Measurements from ENCODE around the gene CCNL1.
"Not testable (repeated sequence)": the region's sequence is repeated elsewhere in the genome, so short reads cannot be mapped to it uniquely, and the experiment has no call there.

The CCNL1 gene

DNA sequence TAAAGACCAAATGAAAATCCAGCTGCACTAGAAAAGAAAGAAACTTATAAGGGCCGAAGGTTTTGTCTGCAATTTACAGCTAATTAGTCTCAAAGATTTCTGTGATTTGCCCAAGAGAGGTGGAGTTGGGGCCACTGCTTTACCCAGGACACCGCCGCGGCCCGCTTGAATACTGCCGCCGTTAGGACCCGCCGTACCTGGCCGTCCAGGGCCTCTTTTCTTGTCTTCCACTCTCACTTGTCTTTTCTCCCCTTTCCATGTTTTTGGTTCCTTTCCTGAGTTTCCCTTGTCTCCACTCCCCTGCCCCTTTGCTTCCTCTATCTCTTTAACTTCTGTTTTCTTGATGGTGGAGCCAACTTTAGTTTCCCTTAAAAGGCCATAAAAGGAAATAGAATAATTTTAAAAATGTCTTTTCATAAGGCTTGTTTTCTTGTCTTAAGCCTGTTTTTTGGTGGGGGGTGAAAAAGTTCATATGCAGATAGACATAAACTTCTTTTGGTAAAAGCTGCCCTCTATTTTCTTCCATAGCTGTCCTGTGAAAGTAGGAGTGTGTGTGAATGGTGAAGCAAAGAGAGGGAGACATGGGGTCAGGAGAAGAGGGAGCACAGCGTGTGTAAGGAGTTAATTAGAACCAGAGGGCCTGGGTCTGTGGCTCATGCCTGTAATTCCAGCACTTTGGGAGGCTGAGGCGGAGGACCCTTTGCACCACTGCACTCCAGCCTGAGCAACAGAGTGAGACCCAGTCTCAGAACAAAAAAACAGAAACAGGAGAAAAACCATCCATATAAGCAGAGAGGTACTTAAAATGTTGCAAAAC is 16.0 kb upstream of the CCNL1 start:
- TF ChIP-seq, protein P1, sequence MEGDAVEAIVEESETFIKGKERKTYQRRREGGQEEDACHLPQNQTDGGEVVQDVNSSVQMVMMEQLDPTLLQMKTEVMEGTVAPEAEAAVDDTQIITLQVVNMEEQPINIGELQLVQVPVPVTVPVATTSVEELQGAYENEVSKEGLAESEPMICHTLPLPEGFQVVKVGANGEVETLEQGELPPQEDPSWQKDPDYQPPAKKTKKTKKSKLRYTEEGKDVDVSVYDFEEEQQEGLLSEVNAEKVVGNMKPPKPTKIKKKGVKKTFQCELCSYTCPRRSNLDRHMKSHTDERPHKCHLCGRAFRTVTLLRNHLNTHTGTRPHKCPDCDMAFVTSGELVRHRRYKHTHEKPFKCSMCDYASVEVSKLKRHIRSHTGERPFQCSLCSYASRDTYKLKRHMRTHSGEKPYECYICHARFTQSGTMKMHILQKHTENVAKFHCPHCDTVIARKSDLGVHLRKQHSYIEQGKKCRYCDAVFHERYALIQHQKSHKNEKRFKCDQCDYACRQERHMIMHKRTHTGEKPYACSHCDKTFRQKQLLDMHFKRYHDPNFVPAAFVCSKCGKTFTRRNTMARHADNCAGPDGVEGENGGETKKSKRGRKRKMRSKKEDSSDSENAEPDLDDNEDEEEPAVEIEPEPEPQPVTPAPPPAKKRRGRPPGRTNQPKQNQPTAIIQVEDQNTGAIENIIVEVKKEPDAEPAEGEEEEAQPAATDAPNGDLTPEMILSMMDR (IDR thresholded peaks at IDR 0.05): no peak
- DNase-seq (ENCODE audit: low spot score): peak; percentile 78
- H3K4me3 ChIP-seq: peak overlapping the region; percentile 73

DNA sequence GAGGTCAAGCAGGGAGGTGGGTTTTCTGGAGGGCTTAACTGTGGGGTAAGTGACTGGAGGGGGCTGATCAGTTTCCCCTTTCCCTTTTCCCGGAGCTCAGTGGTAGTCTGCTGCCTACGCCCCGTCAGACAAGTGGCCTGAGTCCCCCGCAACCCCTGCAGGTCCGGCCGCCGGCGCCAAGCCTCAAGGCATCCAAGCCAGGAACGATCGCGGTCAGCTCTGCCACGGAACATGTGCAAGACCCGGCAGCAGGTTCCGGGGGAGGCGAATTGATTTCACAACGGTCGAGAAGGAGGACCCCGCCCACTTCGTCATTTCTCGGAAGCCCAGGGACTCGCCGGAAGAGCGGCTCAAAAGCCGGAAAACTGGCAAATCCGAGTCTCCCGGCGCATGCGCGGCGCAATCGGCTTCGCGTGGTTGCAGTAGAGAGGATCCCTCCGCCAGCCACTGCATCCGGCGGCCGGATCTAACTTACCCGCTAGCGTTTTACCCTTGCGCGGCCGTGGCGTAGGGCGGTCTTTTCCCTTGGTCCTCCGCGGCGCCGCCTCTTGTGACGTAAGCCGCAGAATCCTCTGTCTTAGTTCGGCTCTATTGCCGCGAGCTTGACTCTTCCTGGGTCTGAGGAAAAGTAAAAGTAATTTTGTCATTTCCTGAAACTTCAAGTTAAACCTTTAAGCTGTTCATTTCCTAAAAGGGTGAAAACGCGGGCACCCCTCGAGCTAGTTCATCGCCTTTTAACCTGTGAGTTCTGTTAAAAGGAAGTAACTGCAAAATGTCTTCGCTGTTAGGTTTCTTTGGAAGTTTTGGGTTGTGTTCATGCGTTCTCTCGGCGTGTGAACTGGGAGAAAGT is 14.9 kb upstream of the CCNL1 start:
- DNase-seq (ENCODE audit: low spot score): peak; percentile 100
- Histone ChIP-seq H3K27ac (peak overlapping the region; percentile 99), H3K4me3 (peak overlapping the region; percentile 73)
- TF ChIP-seq, protein P1 (IDR thresholded peaks at IDR 0.05): no peak

More for the DNA sequence above, 16.0 kb upstream of the CCNL1 start:
- H3K27ac ChIP-seq: peak overlapping the region; percentile 92 to 99

GRCh38 chr3:157174290-157174648 is 14.3 kb upstream of the CCNL1 start:
- peak overlapping the region; percentile 73 for H3K4me3 ChIP-seq
- TF ChIP-seq, protein P1 (IDR thresholded peaks at IDR 0.05): no peak
- no peak for DNase-seq (ENCODE audit: low spot score)
- peak overlapping the region; percentile 99 for H3K27ac ChIP-seq

- DNase-seq (ENCODE audit: low spot score); H3K27ac ChIP-seq; H3K4me3 ChIP-seq: not testable (repeated sequence)
Observed at GRCh38 chr3:157173343-157173742, 13.4 kb upstream of the CCNL1 start.

- Histone ChIP-seq H3K4me3 (no peak overlapping the region), H3K27ac (no peak overlapping the region)
- TF ChIP-seq, protein P1 (IDR thresholded peaks at IDR 0.05): no peak
- DNase-seq (ENCODE audit: low spot score): no peak
Observed at GRCh38 chr3:157172746-157173145, 12.8 kb upstream of the CCNL1 start.

DNA sequence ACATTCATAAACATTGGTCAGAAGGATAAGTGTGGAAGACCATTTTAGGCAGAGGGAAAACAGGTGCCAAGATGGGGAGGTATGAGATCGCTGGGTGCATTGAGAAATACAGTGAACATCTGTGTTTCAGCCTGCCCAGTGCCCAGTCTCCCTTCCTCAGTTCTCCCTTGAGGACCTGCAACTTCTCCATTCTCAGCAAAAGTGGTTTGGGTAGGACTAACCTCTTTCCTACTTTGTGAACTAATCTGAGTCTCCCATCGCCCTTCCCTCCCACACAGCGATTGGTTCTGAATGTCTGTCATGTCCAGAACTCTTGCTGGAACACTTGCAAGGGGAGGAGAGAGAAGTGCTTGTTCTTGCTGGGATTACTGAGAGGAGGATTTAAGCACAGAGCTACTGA is 10.9 kb upstream of the CCNL1 start:
- Histone ChIP-seq H3K27ac (no peak overlapping the region), H3K4me3 (no peak overlapping the region)
- TF ChIP-seq, protein P1 (IDR thresholded peaks at IDR 0.05): no peak
- no peak for DNase-seq (ENCODE audit: low spot score)

DNA sequence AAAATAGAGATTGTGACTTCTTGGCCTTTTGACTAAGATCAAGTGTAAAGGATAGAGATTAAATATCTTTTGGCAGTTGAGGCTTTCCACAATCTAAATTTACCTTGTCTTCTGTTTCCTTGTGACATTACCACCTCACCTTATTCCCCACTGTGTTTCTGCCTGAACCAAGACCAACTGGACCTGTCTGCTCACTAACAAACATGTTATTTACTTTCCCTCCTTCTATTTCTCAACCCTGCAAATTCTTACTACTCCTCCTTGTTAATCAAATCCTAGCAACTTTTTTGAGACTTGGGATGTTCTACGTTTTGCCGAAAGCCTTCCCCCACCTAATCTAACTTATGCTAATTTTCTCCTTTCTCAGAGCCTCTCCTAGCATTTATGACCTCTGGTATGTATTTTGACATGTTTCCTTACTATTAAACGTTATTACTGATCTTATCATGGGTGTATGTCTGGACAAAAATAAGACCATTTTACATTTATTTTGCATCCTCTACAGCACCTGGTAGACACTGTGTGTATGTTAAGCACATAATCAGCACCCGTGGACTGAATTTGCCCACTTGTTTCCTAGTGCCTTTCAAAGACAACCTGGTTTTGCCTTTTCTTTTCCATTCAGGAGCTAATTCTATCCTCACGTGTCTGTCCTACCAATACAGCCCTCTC is 7.6 kb upstream of the CCNL1 start:
- TF ChIP-seq, protein P1 (IDR thresholded peaks at IDR 0.05): no peak

More for the DNA sequence above, 7.6 kb upstream of the CCNL1 start:
- no peak overlapping the region for H3K27ac ChIP-seq
- H3K4me3 ChIP-seq: no peak overlapping the region
- DNase-seq (ENCODE audit: low spot score): no peak

All from coronary artery (tissue), 2 donors.